ENCODE results near the gene PNPLA2. TPM values are rescaled to one million over a fixed set of nuclear protein-coding genes. Genes with fewer than 3 reads are reported as not detected.

The PNPLA2 gene
- total RNA-seq, 2 experiments from 2014 or later, result 19.8 to 41.2 TPM

- CTCF ChIA-PET (ENCODE audit: unreplicated experiment), result interaction anchor here (0.6 kb wide), 2 partner anchors 27 to 421 kb away, joined by 3 read pairs; no protein-coding TSS in a partner anchor
- Histone ChIP-seq H3K4me3 (ENCODE audit: low read depth, low read length, poor library complexity, severe bottlenecking) (no peak overlapping the region), H3K9me2 (ENCODE audit: insufficient read depth, low read length) (no peaks in the 10 kb centered on the region), H3K4me2 (ENCODE audit: low read length) (no peak overlapping the region), H3K4me1 (ENCODE audit: insufficient read depth, low read length, poor library complexity, severe bottlenecking) (peaks cover 36% of the 10 kb centered on the region), H3K79me2 (ENCODE audit: insufficient read depth, low read depth, low read length) (peaks cover 13% of the 10 kb centered on the region), H2AFZ (ENCODE audit: low read length) (no peak overlapping the region), H3K36me3 (ENCODE audit: insufficient read depth, low read length) (no peaks in the 10 kb centered on the region), H4K20me1 (ENCODE audit: insufficient read depth, low read length) (peaks cover 4% of the 10 kb centered on the region; the same call in 1 of the 2 replicates), H3K27ac (ENCODE audit: low read depth, low read length, poor library complexity, severe bottlenecking) (no peak overlapping the region), H3K9me3 (ENCODE audit: low read length) (no peaks in the 10 kb centered on the region)
- POLR2A ChIA-PET, result interaction anchor here (0.8 kb wide), 1 partner anchor 35 kb away, joined by 6 read pairs; no protein-coding TSS in a partner anchor
- BruUV-seq (replicated peaks), result no TSS peak
- no peak for TF ChIP-seq EZH2phosphoT487 (IDR thresholded peaks at IDR 0.05; ENCODE audit: borderline replicate concordance, low read depth, low read length)
- no peak for TF ChIP-seq CTCF (conservative IDR thresholded peaks at IDR 0.05; ENCODE audit: low read length)
- intact Hi-C loops (cut with micrococcal nuclease; ENCODE audit: unreplicated experiment), result loop anchor here (5.0 kb wide), 2 partner anchors 61 to 131 kb away; no protein-coding TSS in a partner anchor
- no peak for DNase-seq (ENCODE audit: low spot score)
These were observed 27.3 kb downstream of the PNPLA2 start for GRCh38 chr11:845872-846495.

DNA sequence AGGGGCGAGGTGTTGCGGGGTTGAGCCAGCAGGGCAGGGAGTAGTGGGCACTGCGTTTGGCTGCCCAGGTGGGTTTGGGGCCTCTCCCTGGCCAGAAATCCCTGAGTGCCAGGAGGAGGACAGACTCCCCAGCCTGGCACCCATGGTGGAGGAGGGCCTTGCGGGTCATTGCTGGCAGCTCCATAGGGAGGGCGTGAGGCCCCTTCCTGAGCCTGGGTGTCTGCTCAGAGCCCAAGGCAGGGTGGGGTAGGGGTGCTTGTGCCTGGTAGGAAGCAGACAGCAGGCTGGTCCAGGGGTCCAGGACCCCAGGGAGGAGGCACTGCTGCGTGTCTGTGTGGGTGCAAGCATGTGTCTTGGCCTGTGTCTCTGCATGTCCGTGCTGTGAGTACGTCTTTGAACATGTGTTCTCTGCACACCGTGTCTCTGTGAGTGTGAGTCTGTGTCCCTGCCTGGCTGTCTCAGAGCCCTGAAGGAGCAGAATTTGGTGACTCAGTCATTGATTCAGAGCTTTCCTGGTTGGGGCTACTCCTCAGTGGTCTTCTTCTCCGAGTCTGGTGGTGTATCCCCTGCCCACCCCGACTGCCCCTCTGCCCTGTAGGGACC is 27.9 kb downstream of the PNPLA2 start:
- ChIA-PET POLR2A (interaction anchor here (0.6 to 0.8 kb wide), 2 partner anchors 36 to 134 kb away, joined by 3 to 6 read pairs; no protein-coding TSS in a partner anchor), CTCF (ENCODE audit: unreplicated experiment) (interaction anchor here (0.6 kb wide), 1 partner anchor 27 kb away, joined by 3 read pairs; no protein-coding TSS in a partner anchor)
- H3K4me2 ChIP-seq (ENCODE audit: low read length), result no peak overlapping the region
- H3K9me3 ChIP-seq (ENCODE audit: low read length), result no peaks in the 10 kb centered on the region
- H3K79me2 ChIP-seq (ENCODE audit: insufficient read depth, low read depth, low read length), result peaks cover 7% of the 10 kb centered on the region
- no peak overlapping the region for H3K27ac ChIP-seq (ENCODE audit: low read depth, low read length, poor library complexity, severe bottlenecking)
- H3K4me1 ChIP-seq (ENCODE audit: insufficient read depth, low read length, poor library complexity, severe bottlenecking), result peaks cover 30% of the 10 kb centered on the region
- H3K9me2 ChIP-seq (ENCODE audit: insufficient read depth, low read length), result no peaks in the 10 kb centered on the region
- TF ChIP-seq EZH2phosphoT487 (IDR thresholded peaks at IDR 0.05; ENCODE audit: borderline replicate concordance, low read depth, low read length) (no peak), CTCF (conservative IDR thresholded peaks at IDR 0.05; ENCODE audit: low read length) (no peak)
- DNase-seq (ENCODE audit: low spot score), result no peak
- H3K4me3 ChIP-seq (ENCODE audit: low read depth, low read length, poor library complexity, severe bottlenecking), result no peak overlapping the region
- no peaks in the 10 kb centered on the region for H3K36me3 ChIP-seq (ENCODE audit: insufficient read depth, low read length)
- no peak overlapping the region for H2AFZ ChIP-seq (ENCODE audit: low read length)
- intact Hi-C loops (cut with micrococcal nuclease; ENCODE audit: unreplicated experiment), result loop anchor here (5.0 kb wide), 2 partner anchors 61 to 131 kb away; no protein-coding TSS in a partner anchor
- no peaks in the 10 kb centered on the region for H4K20me1 ChIP-seq (ENCODE audit: insufficient read depth, low read length)
- BruUV-seq (replicated peaks), result no TSS peak
